Activated T-helper 1 cell treated with anti-CD3 and anti-CD28 coated beads, Interleukin-12 subunit alpha, Interleukin-12 subunit beta, Interleukin-2, Interleukin-4 antibody, amounts not matched to agents 30 ng/mL and 10 ng/mL and 1 ng/mL, durations not matched to agents 14 hours and 24 hours and 36 hours (primary cell): ENCODE measurements around the gene SMIM41. TPM values are rescaled to one million over a fixed set of nuclear protein-coding genes. Genes with fewer than 3 reads are reported as not detected.

ENCODE experiments used
- DNase-seq: peaks from one replicate; pipeline ENCODE4 v3.0.0; 2021; ENCODE audit warnings: low spot score
- H3K27ac Mint-ChIP-seq: one replicate; pipeline ENCODE4 v1.8.0; 2021; ENCODE audit warnings: mild to moderate bottlenecking, mixed read lengths
- H3K27me3 Mint-ChIP-seq: one replicate; pipeline ENCODE4 v1.8.0; 2022; ENCODE audit warnings: mild to moderate bottlenecking, moderate library complexity, mixed read lengths; ENCODE audit not compliant: insufficient read depth
- H3K36me3 Mint-ChIP-seq: one replicate; pipeline ENCODE4 v1.8.0; 2021; ENCODE audit warnings: low read depth, mixed read lengths
- H3K4me1 Mint-ChIP-seq: one replicate; pipeline ENCODE4 v1.8.0; 2021; ENCODE audit warnings: low read depth, mixed read lengths
- H3K4me3 Mint-ChIP-seq: one replicate; pipeline ENCODE4 v1.8.0; 2021; ENCODE audit warnings: mild to moderate bottlenecking, moderate library complexity, mixed read lengths
- H3K9me3 Mint-ChIP-seq: one replicate; pipeline ENCODE4 v1.8.0; 2021; ENCODE audit warnings: mixed read lengths
- intact Hi-C: fragments of 100-400 bp; cut with micrococcal nuclease; formaldehyde crosslinking; loops from one replicate; pipeline ENCODE4 v1.15.1; 2024
- total RNA-seq: library from RNA; stranded (reverse); gene quantifications from 2 replicates; pipeline ENCODE4 v1.2.3, GENCODE V29; 2022

The SMIM41 gene
- total RNA-seq, 1 donor from 2014 or later: not detected

GRCh38 chr12:52157566-52158150 is 78.2 kb downstream of the SMIM41 start:
- no peak for DNase-seq
- H3K9me3 Mint-ChIP-seq: no peaks in the 10 kb centered on the region
- H3K4me3 Mint-ChIP-seq: no peak overlapping the region
- H3K4me1 Mint-ChIP-seq: peaks cover 28% of the 10 kb centered on the region
- intact Hi-C loops: loop anchor here (5.0 kb wide), 2 partner anchors 215 to 825 kb away; no protein-coding TSS in a partner anchor
- no peaks in the 10 kb centered on the region for H3K36me3 Mint-ChIP-seq
- no peak overlapping the region for H3K27ac Mint-ChIP-seq
- no peaks in the 10 kb centered on the region for H3K27me3 Mint-ChIP-seq

Other genes with a start within 250 kb of the SMIM41 start
- 0.15 and 0.18 TPM in 2 replicates for gene FIGNL2, start 231.0 kb upstream of the SMIM41 start, total RNA-seq
- not detected in 2 replicates for gene ANKRD33, start 191.6 kb upstream of the SMIM41 start, total RNA-seq
- not detected in 2 replicates for gene ACVRL1, start 172.2 kb upstream of the SMIM41 start, total RNA-seq
- gene ACVR1B, start 128.0 kb upstream of the SMIM41 start, total RNA-seq: 11.4 and 12.0 TPM in 2 replicates
- gene TAMALIN, start 72.8 kb upstream of the SMIM41 start, total RNA-seq: 8.9 and 12.8 TPM in 2 replicates
- gene NR4A1, start 28.3 kb upstream of the SMIM41 start, total RNA-seq: 52.7 and 60.3 TPM in 2 replicates
- 56.2 and 63.3 TPM in 2 replicates for gene ATG101, start 9.7 kb upstream of the SMIM41 start, total RNA-seq
- not detected in 2 replicates for gene KRT80, start 112.3 kb downstream of the SMIM41 start, total RNA-seq
- 15.5 and 21.2 TPM in 2 replicates for gene KRT7, start 153.5 kb downstream of the SMIM41 start, total RNA-seq
- gene KRT86, start 194.9 kb downstream of the SMIM41 start, total RNA-seq: 0.73 and 0.93 TPM in 2 replicates
- not detected in 2 replicates for gene KRT81, start 211.8 kb downstream of the SMIM41 start, total RNA-seq
- gene KRT83, start 241.7 kb downstream of the SMIM41 start, total RNA-seq: not detected in 2 replicates